Activated T-helper 1 cell treated with Interleukin-2 at 50 U/mL for 16 hours (primary cell): Measurements from ENCODE around the gene CREB1.
A peak's percentile ranks its signal among the peaks of the same experiment; 100 is the strongest.
"Not testable (repeated sequence)": the region's sequence is repeated elsewhere in the genome, so short reads cannot be mapped to it uniquely, and the experiment has no call there.

ENCODE experiments used
- DNase-seq: peaks from one replicate; pipeline ENCODE4 v3.0.0-alpha.2; 2020; ENCODE audit warnings: low read depth

Gene CREB1

DNA sequence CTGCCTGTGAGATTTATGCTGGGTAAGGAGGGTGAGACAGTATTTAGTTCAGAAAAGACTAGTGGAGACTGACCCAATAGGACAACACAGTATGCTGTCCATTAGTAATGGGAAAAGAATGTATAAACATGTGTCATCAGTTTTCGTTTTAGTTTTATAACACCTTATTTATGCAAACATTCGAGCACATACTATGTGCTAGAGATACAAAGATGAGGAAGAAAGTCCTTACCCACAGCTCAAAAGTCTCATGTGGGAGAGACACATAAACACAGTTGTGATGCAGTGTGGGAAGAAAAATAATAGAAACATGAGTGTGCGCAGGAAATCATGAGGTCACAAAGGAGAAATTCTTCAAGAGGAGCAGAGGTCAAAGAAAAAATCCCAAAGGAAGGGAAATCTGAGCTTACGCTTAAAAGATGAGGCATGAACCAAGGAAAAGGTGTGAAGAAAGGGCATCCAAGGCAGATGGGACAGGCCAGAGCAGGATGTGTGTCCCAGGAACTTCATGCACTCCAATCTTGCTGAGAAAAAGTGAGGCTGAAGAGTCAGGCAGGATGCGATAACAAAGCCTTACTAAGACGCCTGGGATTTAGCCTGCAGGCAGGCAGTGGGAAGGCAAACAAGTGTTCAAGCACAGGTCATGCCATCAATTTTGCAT, 87.4 kb downstream of the CREB1 start:
- DNase-seq = no peak

DNA sequence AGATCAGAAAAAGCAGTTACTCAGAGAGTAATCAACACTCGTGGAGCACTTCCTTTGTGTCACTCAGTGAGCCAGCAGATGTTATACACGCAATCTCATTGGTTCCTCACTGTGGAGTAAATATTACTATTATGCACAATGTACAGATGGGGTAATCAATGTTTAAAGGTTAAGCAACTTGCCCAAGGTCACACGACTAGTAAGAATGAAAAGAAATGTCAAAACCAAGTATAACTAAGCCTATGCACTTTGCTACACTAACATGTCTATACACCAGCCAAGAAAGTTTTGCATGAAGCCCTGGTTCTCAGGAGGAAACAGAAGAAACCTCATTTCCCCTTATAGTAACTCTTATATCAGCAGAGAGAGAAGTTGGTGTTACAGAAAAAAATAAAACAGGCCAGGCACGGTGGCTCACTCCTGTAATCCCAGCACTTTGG, 90.0 kb downstream of the CREB1 start:
- DNase-seq = no peak

DNA sequence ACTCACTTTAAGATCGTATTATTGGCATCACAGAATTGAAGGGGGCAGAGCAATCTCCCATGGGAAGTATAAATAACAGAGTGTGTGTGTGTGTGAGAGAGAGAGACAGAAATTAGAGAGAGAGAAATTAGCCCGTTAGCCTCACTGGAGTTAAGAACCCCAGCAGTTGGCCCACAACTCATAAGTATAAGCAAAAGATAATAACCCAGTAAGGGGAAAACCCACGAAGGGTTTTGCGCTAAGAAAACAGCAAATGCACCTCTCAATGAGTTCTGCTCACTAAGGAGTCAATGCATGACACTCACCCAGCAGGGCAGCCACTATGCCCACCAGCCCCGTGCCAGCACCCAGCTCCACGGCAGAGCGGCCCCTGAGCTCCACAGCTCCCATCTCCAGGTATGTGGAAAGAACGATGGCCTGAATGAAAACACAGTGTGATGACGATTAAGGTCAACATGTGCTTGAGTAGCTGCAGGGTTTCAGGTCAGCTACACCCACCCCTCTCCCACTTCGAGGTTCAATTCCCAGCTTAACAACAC, 91.8 kb downstream of the CREB1 start:
- no peak for DNase-seq

DNA sequence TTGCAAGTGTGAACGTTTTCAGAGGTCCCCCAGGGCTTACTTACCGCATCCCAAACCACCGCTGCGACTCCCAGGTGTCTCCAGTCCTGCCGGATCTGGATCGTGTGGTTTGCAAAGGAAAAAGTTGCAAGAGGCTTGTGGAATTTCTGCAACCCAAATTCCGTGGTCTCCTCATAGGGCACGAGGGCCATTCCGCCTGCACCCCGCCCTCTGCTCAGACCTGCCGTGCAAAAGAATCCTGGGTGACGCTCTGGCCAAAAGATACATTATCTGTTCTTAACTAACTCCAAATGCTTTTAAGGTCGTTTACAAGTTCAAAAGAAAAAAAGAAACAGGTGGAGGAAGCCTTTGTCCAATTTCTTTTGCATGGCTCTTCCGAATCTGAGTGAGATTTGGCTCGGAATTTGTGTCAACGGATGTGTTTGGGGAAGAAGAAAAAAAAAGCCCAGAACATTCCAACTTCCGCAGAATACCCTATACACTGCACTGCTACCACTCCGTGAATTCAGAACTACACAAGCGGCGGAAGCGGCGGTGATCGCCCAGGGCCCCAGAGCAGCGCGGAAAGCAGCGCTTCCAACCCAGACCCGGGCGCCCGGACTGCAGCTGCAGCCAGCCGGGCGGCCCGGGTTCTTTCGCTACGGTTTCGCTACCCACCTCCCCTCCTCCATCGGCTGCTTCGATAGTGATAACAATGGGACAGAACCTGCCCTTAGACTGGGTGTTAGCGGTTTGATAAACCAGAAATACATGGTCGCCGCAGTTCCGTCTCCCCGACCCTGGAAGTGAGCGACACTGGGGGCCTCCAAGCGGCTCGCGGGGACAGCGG, 94.6 kb downstream of the CREB1 start:
- peak; percentile 45 for DNase-seq

DNA sequence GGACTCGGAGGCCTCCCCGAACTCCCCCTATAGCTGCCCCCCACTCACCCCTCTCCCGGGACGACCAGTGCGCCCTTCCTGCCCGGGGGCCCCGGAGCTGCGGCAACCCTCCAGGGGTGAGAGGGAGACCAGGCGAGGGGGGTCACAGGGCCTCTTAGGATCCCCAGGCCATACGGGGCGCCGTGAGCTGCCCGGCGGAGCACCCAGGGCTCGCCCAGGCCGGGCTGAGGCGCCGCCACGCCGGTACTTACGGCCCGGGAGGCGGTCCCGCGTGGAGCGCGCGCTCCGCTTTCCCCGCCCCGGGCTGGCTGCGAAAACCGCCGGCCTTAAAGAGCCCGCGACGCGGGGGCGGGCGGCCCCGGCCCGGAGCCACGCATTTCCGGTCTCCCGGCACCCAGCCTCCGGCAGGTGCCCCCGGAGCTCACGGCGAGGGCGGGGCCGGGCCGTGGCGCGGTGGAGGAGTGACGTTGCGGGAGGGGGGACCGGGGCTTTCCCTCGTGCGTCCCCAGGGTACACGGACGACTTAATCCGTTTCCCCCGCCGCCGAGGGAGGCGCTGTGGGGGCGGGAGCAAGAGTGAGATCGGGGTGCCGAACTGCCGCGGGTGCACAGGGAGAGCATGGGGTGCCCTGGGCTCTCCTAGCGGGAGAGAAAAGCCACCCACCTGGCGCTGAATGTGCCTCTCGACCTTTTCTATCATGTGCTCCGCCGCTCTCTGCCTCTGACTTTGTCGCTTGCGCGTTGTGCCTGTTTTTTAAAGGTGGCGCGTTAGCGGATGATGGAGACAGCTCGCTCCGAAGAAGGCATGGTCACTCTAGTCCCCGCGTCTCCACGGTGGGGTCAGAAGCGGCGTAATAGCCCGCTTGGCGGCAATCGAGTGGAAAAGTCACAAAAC, 95.5 kb downstream of the CREB1 start, which contains the start of gene METTL21A:
Gene METTL21A, minus strand, starts transcription at position 381 of the 894 bp plus-strand sequence. CDS start 1,019 bp downstream, outside the sequence.
- DNase-seq = peak; percentile 93

DNA sequence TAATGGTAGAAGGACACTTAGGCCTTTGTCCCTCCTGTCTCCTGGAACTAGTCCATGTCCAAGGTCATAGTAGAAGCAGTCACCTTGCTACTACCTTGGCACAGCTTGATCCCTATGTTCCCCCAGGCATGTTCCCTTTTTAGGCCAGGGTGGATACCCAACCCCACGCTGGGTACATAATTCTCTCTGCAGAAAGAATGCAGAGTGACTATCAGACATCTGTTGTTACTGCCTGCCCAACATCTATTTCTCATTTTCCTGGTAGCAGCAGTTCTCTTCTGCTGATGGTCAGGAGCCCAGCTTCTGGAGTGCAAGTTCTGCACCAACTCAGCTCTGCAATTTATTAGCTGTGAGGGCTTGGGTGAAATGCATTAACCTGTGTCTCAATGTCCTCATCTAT, 99.8 kb downstream of the CREB1 start:
- DNase-seq = no peak

DNA sequence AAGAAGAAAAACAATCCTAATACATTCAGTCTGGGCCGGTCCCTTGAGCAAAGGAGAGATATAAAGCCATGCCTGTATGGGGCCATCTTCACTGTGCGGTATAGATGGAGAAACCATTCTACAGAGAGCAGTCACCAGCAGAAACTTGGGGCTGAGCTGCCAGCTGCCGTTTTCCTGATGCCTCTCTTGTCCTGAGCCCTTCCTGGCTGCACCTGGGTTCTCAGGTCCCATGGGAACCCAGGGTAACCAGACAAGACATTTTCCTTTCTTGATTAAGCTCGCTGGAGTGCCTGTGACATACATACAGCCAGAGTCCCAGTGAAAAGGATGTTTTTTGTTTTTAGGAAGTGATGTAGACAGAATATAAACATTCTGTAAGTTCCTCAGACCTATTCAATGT, 100.7 kb downstream of the CREB1 start:
- no peak for DNase-seq

DNA sequence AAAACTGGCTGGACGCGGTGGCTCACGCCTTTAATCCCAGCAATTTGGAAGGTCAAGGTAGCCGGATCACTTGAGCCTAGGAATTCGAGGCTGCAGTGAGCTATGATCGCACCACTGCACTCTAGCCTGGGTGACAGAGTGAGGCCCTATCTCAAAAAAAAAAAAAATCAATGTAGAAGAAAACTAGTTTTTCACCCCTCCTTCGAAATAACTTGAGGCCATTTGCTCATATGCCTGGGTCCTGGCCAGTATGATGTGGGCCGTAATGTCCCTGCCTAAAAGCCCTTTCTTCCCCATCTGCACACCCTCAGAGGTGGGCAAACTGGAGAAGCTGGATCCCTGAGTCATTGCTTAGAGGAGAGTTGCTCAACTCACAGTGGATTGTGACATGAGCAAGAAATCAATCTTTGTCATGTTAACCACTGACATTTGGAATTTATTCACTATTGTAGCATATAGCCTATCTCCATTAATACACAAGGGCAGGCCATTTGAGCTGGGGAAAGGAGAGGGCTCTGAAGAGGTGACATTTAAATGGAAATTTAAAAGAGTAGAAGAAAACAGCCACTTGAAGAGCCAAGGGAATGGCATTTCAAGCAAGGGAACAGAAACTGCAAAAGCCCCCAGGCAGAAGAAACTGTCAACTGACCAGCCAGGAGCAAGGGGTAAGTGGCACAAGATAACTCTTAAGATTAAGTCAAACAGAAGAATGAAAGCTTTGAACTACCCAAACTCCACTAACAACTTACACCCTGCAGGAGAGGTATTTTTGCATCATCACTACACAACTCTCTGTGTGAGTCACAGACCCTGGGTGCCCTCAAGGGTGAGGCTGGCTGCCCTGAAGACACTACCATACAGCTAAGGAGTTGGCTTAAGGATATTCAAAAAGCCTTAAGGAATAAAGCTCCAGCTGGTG, 103.1 kb downstream of the CREB1 start:
- no peak for DNase-seq

DNA sequence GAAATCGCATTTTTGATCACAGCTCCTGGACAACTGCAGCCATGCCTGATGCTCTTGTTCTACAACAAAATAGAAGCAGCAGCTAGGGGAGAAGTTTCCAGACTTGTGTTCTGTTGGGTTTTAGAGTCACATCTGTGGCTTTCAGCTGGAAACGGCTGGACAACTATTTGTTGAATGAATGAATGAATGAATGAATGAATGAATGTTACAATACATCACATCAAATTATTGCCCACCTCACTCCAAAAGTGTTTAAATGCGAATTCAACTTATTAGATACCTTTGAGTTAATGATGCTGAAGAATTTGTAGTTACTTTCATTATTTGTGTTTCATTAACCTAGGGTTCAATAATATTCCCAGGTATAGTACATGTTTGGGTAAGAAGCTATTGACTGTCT, 103.9 kb downstream of the CREB1 start:
- no peak for DNase-seq

DNA sequence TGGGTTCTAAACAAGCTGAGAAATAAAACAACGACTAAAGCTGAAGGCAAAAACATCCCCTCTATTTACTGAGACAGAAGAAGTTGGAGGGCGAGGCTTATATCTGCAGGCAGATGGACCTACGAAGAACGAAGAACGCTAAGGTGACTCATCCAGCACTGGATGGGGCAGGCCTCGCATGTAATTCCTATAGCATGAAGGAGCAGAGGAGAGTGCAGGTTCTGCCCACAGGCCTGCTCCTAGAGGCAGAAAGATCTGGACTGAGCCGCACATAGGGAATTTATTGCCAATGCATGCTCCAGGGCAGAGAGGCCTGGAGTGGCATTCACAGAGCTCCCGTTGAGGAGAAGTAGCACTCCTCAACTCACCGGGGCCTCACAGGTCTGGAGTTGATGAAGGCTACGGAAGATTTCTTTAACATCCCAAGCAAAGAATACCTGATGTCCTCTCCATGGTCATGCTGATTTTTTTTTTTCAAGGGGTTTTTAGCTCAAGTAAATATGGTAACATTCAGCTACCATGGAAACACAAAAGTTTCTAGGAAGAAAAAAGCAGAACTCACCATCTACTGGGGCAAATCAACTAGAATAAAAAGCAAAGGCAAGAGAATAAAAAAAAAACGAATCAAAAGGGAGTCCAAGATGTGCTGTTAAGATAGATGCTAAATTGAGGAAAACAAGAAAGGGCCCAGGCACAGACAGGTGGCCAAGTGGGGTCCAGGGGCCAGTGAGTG, 105.9 kb downstream of the CREB1 start:
- no peak for DNase-seq

DNA sequence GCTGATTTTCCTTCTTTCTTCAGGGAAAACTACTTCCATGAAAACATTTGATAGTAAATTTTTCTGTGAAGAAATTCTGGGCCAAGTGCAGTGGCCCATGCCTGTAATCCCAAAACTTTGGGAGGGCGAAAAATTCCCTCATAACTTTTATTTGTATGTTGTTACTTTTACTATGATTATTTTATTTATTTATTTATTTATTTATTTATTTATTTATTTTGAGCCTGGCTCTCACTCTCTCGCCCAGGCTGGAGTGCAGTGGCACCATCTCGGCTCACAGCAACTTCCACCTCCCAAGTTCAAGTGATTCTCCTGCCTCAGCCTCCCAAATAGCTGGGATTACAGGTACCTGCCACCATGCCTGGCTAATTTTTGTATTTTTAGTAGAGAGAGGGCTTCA, 109.5 kb downstream of the CREB1 start:
- not testable (repeated sequence) for DNase-seq

DNA sequence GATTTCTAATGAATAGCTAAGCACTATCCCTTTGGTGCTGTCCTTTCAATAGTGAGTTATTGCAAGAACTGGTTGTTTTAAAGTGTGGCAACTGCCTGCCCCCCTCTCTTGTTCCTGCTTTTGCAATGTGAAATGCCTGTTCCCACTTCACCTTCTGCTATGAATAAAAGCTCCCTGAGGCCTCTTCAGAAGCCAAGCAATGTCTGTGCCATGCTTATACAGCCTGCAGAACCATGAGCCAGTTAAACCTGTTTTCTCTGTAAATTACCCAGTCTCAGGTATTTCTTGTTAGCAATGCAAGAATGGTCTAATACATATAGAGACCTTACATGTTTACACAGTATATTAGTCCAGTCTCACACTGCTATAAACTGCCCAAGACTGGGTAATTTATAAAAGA, 110.4 kb downstream of the CREB1 start:
- no peak for DNase-seq

DNA sequence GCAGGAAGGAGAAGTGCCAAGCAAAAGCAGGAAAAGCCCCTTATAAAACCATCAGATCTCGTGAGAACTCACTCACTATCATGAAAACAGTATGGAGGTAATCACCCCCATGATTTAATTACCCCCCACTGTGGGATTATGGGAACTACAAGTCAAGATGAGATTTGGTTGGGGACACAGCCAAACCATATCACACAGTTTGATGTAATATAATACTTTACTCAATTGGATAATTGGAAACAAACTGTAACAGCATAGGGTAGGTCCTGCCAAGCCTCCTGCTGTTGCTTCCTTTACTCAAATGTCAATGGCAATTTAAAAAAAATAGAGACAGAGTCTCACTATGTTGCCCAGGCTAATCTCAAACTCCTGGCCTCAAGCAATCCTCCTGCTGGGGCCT, 110.9 kb downstream of the CREB1 start:
- DNase-seq = no peak

DNA sequence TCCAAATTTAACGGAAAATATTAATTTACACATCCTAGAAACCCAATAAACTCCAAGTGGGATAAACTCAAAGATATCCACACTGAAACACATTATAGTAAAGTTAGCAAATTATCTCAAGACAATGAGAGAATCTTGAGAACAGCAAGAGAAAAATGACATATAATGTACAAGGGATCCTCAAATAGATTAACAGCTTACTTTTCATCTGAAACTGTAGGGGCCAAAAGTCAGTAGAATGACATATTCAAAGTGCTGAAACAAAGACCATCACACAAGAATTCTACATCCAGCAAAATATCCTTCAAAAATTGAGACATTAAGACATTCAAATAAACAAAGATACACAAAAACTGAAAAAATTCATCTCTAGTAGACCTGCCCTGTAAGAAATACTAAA, 114.1 kb downstream of the CREB1 start:
- DNase-seq = no peak

DNA sequence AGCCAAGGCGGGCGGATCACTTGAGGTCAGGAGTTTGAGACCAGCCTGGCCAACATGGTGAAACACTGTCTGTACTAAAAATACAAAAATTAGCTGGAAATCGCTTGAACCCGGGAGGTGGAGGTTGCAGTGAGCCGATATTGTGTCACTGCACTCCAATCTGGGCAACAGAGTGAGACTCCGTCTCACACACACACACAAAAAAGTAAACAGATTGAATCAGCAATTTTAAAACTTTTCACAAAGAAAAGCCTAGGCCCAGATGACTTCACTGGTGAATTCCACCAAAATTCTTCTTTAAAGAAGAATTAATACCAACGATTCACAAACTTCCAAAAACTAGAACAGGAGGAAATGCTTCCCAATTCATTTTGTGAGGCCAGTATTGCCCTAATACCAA, 116.8 kb downstream of the CREB1 start:
- not testable (repeated sequence) for DNase-seq
